Suppressor macrophage (primary cell): ENCODE results near the gene SCYGR8.

Experiments used
- DNase-seq, 4 experiments: peaks; one replicate each; pipeline ENCODE4 v3.0.0-alpha.2; 2020 to 2022

Gene SCYGR8

DNA sequence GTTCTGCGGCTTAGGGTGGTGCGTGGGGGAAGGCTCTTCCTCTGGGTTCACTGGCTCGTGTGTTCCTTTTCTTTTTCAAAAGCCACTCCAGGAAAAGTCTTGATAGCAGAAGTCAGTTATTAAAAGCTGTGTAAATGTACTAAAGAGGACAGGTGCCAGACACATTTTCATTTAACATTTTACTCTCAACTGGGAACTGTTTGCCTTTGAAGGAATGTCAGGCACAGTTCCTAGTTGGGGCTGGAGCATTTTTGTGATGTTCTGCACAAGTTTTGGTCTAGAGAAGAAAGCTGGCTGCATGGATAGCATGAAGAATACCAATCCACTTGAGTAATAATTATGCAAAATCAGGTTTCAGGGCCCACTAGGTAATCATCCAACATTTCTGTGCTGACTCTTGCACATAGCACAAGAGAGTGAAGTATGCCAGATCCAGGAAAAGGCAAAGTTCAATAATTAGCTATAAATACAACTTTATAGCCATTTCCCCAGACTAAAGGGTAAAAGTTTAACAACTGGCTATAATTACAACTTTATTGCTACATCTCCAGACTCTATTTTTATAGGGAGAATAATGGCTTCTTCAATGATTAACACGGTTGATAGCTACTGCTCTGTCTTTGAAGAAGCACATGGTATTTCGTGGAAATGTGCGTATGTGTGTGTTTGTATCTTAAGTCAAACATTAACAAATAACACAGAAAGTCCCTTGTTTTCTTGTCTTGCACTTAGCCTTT, 16.2 kb downstream of the SCYGR8 start:
- DNase-seq, result no peak

DNA sequence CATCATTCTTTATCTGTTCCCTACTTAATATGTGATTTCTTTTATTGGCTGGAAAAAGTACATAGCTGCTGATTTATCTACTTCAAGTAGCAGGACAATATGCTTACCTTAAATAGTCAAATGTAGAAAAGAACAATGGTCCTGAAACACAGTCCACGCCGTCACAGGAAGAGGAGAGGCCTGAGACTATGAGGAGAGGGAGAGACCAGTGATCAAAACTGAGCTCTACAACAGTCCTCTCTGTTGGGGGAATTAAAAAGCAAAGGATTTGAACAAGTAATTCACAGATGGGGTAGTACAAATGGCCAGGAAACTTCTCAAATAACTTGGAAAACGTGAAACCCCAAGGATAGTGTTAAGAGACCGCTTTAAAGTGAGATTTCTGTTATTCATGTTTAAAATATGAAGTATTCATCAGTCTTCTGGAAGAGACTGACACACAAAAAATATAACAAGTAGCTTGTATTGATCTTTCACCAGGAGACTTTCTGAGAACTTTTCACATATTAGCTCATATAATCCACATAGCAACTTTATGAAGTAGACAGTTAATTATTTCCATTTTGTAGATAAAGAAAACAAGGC, 20.2 kb downstream of the SCYGR8 start:
- DNase-seq, result no peak

DNA sequence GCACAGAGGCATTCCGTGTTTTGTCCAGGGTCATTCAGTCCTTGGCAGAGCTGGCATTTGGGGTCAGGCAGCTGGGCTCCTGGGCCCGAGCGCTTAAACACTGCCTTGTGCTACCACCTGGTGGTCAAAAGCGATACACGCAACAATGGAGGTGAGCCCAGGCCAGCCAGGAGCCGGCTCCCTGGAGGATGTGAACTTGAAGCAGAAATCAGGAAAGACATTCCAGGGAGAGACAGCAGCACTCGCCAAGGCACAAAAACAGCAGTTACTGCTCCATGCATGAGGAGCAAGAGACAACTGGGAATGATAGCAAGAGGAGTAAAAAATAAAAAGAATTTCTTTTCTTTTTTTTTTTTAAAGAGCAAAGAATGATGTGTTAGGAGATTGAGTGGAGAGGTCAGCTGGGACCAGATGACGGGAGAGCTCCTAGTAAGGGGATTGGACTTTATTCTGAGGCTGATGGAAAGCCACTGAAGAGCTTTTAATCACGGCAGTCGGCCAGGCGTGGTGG, 20.7 kb downstream of the SCYGR8 start:
- peak; percentile 65 to 82 (median 80) for DNase-seq

DNA sequence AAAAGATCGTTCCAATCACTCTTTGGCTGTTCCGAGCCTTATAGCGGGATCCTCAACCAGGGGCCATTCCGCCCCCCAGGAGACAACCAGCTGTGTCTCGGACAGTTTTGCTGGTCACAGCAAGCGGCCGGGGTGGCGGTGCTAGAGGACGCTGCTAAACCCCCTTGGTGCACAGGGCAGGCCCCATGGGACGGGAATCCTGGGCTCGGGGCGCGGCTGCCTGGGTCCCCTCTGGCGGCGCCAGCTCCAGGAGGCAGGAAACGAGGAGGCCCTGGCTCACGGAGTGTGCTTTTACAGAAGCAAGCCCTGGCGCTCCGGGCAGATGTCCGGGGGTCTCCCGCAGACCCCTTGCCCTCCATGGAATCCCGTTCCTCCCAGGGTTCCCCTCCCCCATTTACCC, 22.1 kb downstream of the SCYGR8 start:
- no peak for DNase-seq

DNA sequence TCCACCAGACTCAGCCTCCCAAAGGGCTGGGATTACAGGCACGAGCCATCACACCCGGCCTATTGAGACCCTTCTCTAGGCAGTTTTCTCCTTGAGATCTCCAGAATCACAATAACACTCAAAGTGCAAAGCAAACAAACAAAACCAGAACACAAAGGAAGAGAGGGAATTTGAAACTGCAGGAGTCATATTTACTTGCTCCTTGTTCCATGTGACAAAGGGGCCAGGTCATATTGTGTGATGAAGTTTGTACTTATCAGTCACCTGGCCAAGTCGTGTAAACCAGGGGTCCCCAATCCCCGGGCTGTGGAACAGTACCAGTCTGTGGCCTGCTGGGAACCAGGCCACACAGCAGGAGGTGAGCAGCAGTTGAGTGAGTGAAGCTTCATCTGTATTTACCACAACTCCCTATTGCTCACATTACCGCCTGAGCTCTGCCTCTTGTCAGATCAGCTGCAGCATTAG, 26.5 kb downstream of the SCYGR8 start:
- DNase-seq, result no peak

DNA sequence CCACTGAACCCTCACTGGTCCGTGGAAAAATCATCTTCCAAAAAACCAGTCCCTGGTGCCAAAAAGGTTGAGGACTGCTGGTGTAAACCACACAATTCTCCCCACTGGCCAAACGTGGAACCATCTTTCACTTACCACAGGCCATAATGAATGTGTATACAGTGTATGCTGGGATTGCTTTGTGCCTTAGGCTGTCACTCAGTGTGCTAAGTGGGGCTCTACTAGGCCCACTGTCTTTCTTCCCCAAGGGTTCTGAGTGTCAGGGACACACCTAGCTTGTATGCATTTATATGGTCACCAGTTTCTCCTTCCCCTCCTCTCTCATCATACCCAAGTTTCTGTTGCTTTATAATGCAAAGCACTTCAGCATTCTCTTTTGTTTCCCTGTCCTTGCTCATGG, 27.2 kb downstream of the SCYGR8 start:
- DNase-seq, result no peak

DNA sequence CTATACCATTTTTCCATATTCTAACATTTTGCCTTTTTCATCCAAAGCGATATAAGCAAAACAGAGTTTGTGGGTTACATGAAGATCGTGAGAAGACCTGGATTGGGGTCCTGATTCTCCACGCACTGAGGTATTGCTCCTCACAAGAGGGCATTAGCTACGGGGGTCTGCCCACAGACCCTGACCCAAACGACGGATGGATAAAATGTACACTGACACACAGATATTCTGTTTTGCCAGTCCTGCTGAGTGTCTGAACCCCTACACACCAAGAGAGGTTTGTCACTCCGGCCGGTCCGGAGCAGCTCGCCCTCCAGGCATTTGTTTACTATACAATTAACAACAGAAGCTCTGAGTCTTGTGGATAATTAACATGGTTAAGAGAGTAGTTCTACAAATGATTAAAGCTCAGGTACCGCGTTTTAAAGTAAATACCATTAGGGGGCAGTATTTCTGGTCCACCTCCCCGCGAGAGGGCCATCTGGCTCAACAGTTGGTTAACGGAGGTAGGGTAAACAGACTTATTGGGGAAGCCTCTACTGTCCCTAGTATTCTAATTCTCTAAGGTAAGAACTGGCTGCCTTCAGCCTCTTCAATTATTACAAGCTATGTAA, 28.4 kb downstream of the SCYGR8 start:
- peak; percentile 22 to 60 (median 38) for DNase-seq

DNA sequence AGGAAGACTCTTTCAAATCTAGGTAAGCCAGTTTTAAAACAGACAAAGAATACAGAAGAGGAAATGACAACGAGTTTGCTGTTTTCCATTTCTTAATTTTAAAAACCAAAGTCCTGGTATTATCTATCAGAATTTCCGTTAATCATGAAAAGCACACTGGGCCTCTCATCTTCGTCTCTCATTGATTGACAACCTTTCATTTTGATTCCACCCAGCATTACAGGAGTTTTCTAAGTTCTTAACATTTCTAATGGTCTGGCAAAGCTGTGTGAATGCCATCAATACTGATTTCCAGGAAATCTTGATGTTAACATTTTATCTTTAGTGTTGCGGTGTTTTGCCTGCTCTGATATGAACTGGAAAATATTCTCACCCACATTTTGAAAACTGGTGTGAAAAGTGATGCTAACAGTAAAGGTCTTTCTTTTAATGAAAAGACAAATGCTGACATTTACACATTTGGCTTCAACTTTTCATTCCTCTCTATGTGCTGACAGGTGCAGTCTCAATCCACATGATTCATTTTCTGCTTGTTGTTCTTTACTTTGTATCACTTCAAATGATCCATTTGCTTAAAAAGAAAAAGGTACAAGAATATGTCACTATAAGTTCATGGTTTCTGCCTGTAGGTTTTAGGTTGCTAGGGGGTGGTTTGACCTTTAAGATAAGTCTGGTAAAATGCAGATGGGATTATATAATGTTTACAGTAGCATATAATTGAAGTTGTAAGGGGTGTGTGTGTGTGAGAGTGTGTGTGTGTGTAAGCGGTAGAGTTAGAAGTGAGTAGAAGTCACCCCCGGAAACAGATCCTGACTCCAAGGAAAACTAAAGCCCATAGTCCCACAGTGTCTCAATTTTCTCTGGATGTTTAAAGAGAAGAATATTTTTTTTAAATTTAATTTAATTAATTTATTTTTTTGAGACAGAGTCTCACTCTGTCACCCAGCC, 29.5 kb downstream of the SCYGR8 start:
- no peak for DNase-seq

DNA sequence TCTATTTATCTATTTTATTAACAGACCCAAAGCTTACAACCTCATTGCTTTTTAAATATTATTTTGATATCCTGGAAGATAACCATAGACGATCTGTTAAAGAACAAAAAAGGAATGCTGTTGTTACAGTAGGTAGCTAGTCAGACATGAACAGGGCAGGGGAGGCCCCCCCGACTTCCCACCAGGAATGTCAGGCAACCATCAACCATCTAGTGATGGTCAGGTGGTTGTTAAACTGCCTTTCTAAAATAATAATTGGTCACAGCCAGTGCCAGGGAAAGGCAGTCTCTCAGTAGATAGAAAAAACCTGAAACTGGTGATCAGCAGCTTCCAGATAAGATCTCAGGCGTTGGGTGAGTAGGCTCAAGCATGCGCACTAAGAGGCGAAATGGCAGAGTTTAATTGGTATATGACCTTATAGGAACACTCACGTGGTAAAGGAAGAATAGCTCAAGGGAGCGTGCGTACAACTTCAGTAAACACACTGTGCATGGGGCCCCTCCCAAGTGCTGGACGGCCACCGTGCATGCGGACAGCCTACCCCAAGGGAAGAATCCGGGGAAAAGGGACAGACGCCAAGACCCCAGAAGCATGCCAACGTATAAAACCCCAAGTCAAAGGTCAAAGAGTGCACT, 35.4 kb downstream of the SCYGR8 start:
- no peak for DNase-seq

DNA sequence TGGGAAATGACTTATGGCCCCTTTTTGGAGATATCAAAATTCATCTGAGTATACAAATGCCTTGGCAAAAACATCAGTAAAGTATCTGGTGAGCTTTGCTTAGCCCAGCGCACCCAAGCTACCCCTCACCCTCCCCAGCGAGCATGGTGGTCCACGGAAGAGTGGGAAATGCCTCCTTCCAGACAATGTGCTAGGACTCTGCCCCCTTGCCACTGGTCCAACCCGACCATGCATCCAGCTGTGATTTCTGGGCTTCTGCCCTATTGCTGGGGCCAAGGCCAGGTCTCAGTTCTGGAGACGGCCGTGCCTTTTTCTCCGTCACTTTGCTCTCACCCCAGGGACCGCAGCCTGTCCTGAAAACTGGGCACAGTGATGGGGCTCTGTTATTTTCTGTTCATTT, 36.1 kb downstream of the SCYGR8 start:
- no peak for DNase-seq

DNA sequence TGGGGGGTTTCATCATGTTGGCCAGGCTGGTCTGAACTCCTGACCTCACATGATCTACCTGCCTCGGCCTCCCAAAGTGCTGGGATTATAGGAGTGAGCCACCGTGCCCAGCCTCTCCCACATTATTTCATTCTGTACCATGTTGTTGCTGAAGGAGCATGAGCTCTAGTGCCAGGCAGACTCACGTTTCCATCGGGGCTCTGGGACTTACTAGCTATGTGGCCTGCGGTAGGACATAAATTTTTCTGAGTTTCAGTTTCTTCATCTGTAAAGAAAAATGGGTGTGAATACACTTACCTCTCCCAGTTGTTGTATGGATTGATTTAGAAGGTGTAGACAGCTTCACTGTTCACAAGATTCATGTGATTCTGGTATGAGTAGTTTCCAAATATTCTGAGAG, 37.1 kb downstream of the SCYGR8 start:
- no peak for DNase-seq

DNA sequence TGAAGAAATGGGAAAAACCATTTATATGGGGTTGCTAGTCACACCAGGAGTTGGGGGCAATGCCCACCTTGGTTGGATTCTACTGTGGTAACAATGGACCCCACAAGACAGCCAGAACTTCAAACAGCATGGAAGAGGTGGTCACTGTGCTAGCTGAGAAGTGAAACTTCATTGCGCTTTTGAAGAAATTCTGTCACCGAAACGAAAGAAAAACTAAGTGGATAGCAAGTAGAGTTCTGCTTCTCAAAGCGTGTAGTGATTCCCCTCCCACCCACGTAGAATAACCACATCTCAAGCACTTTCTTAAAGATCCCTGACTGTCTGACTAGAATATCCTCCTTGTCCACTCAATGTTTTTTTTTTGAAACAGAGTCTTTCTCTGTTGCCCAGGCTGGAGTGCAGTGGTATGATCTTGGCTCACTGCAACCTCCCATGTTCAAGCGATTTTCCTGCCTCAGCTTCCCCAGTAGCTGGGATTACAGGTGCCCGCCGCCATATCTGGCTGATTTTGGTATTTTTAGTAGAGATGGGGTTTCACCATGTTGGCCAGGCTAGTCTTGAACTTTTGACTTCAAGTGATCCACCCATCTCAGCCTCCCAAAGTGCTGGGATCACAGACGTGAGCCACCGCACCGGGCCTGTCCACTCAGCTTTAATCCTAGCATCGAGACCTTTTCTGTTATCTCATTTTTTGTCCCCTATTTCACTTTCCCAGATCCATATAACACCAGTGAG, 37.9 kb downstream of the SCYGR8 start:
- peak; percentile 57 to 89 (median 76) for DNase-seq

DNA sequence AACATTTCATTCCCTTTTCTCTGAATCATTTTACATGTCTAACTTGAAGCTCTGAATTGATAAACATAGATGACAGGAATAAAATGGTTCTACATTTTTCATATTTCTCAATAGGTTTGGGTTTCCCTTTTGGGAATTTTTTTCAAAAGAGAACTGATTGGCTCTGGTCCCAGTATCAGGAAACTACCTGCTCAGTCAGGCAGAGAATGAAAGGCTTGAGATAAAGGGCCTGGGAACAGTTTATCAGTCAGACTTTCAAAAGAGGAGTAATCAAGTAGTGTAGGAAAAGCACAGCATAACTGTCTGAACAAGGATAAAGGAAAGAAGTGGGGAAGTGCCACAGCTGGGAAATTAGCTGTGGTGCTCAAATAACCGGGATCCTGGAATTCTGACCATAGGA, 39.6 kb downstream of the SCYGR8 start:
- DNase-seq, result no peak

DNA sequence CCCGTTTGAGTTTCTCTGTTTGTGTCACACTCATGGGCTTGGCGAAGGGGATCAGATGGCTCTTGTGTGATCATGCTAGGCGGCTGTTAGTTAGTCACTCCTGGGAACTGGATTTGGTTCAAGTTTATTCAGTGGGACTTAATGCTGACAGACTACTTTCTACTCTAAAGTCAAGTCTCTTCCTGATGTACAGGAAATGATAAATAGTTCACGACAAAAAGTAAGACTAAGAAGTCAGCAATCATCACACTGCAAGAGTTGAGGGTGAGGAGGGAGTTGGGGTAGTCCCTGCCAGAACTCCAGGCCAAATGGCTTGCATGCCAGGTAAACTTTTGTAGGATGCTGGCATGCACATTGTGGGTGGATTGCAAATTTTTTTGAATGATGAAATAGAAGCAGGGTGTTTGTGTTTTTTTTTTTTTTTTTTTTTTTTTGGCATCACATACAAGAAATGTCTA, 42.9 kb downstream of the SCYGR8 start:
- DNase-seq, result peak in 2 of 4 experiments; percentile 11 to 44

DNA sequence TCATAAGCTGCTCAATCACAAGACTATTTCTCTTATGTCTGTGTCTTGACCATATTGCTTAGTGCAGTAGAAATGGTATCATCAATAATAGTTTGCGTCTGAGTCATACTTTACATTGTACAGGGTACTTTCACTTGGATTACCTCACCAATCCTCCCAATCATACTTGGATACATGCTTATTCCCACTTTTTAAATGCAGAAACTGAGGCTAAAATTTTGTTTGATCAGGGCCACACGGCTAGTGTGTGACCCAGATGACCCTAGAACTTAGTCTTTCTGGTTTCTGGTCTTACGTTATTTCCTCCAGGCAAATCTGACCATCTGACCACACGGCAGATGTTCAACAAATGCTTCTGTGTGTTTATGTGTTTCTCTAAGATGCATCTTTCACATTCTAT, 44.1 kb downstream of the SCYGR8 start:
- DNase-seq, result no peak

DNA sequence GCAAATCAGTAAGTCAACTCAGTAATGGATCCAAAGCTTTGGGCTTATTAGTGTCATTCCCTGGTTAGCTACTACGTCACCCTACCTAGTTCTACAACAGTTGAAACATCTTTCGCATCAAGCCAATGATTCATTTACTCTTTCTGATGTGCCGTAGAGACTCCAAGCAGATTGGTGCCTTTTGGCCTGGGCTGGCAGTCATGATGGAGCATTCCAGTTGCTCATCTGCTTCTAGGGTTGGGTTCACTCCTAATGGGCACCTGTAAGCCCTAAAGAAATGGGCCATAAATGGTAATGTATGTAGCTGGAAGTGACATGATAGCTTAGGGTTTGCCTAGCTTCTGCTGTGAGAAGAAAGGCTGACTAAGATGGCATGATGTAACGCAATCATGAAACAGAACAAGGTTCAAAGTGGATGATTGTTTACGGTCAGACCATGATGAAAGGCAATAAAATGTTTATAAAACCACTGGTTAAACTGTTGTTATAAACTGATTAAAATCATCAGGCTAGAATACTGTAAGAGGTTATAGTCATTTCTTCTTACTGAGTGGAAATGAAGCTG, 47.5 kb downstream of the SCYGR8 start:
- peak in 1 of 4 experiments; percentile 6 for DNase-seq
